Smooth muscle cell (in vitro differentiated cells): Measurements from ENCODE around the gene RFTN1. TPM values are rescaled to one million over a fixed set of nuclear protein-coding genes. Genes with fewer than 3 reads are reported as not detected.
A peak's percentile ranks its signal among the peaks of the same experiment; 100 is the strongest.

Experiments used
- DNase-seq: peaks from one replicate; lab custom pipeline; 2025; ENCODE audit not compliant: unreplicated experiment; lab: John Stamatoyannopoulos, UW
- H2AFZ ChIP-seq: fragments of 200-600 bp; sonication (generic); 2 replicates; pipeline ENCODE4 v1.6.0; 2016; ENCODE audit warnings: antibody characterized with exemption, low read depth, mild to moderate bottlenecking
- H3F3A ChIP-seq: fragments of 200-600 bp; sonication (generic); 2 replicates; pipeline ENCODE4 v1.6.0; 2017; ENCODE audit warnings: antibody characterized with exemption, low read depth
- H3K27ac ChIP-seq: fragments of 200-600 bp; sonication (generic); 2 replicates; pipeline ENCODE4 v1.5.1; 2016; ENCODE audit warnings: low read depth, mild to moderate bottlenecking
- H3K27me3 ChIP-seq: fragments of 200-600 bp; sonication (generic); 2 replicates; pipeline ENCODE4 v1.6.1; 2016; ENCODE audit warnings: low read depth, mild to moderate bottlenecking
- H3K36me3 ChIP-seq: fragments of 200-600 bp; sonication (generic); 2 replicates; pipeline ENCODE4 v1.5.1; 2016; ENCODE audit warnings: low read depth
- H3K4me1 ChIP-seq: fragments of 200-600 bp; sonication (generic); 2 replicates; pipeline ENCODE4 v1.5.1; 2016; ENCODE audit warnings: low read depth
- H3K4me2 ChIP-seq: fragments of 200-600 bp; sonication (generic); 2 replicates; pipeline ENCODE4 v1.6.0; 2016; ENCODE audit warnings: mild to moderate bottlenecking
- H3K4me3 ChIP-seq: fragments of 200-600 bp; sonication (generic); 2 replicates; pipeline ENCODE4 v1.5.1; 2016; ENCODE audit warnings: mild to moderate bottlenecking
- H3K79me2 ChIP-seq: fragments of 200-600 bp; sonication (generic); 2 replicates; pipeline ENCODE4 v1.6.0; 2016; ENCODE audit warnings: low read depth, mild to moderate bottlenecking
- H3K9ac ChIP-seq: fragments of 200-600 bp; sonication (generic); 2 replicates; pipeline ENCODE4 v1.6.0; 2016; ENCODE audit warnings: low read depth
- H3K9me3 ChIP-seq: fragments of 200-600 bp; sonication (generic); replicated peaks from 2 replicates; pipeline ENCODE4 v1.5.1; 2016; ENCODE audit warnings: low read depth
- H4K20me1 ChIP-seq: fragments of 200-600 bp; sonication (generic); 2 replicates; pipeline ENCODE4 v1.6.0; 2016; ENCODE audit warnings: low read depth
- CTCF ChIP-seq: fragments of 200-600 bp; sonication (generic); IDR thresholded peaks from 2 replicates; pipeline ENCODE4 v1.5.1; 2017; ENCODE audit warnings: borderline replicate concordance, mild to moderate bottlenecking, antibody characterized with exemption; ENCODE audit not compliant: insufficient read depth, poor library complexity, severe bottlenecking
- WGBS: methylation state at CpG from one replicate; pipeline ENCODE4 v1.1.7; 2016; ENCODE audit warnings: low lambda C conversion rate; 5-methylcytosine and 5-hydroxymethylcytosine counted together
- polyA plus RNA-seq: library from polyadenylated mRNA; unstranded; fragments of >200 nt; fragmentation: Nextera tagmentation; extraction: Ambion mirVana; gene quantifications from 2 replicates; pipeline ENCODE4 v1.2.1, GENCODE V29; 2016
- total RNA-seq: library from RNA; depleted of rRNA; stranded (reverse); fragments of >200 nt; gene quantifications from 2 replicates; pipeline ENCODE4 v1.2.3, GENCODE V29; 2014

Gene RFTN1
- total and polyA plus RNA-seq, 2 experiments from 2014 or later: 21.7 to 35.6 TPM

- Histone ChIP-seq H3K9ac (peak overlapping the region; percentile 84), H3K27ac (peak overlapping the region; percentile 78), H3K4me1 (peaks cover 3% of the 10 kb centered on the region), H2AFZ (peak overlapping the region; percentile 91), H3F3A (peaks cover 3% of the 10 kb centered on the region), H4K20me1 (peaks cover 8% of the 10 kb centered on the region), H3K27me3 (no peaks in the 10 kb centered on the region), H3K79me2 (peaks cover 37% of the 10 kb centered on the region), H3K36me3 (no peaks in the 10 kb centered on the region), H3K4me2 (peak overlapping the region; percentile 98), H3K4me3 (peak overlapping the region; percentile 75), H3K9me3 (no peaks in the 10 kb centered on the region)
- peak; percentile 23 for DNase-seq
- WGBS: 39% methylated on average over 11 of the region's 11 CpGs
- no peak for TF ChIP-seq CTCF
Observed at GRCh38 chr3:16511681-16512434, 1.6 kb downstream of the RFTN1 start.

GRCh38 chr3:16510620-16511319 is 2.7 kb downstream of the RFTN1 start:
- no peak for DNase-seq
- Histone ChIP-seq H3K27me3 (no peaks in the 10 kb centered on the region), H3K4me2 (peak overlapping the region; percentile 98), H3K27ac (peak overlapping the region; percentile 78), H3K36me3 (no peaks in the 10 kb centered on the region), H2AFZ (no peak overlapping the region), H3K4me3 (no peak overlapping the region), H3K79me2 (peaks cover 42% of the 10 kb centered on the region), H3K4me1 (peaks cover 3% of the 10 kb centered on the region), H3F3A (peaks cover 3% of the 10 kb centered on the region), H4K20me1 (peaks cover 19% of the 10 kb centered on the region), H3K9me3 (no peaks in the 10 kb centered on the region), H3K9ac (no peak overlapping the region)
- WGBS: 94% methylated on average over 3 of the region's 3 CpGs
- TF ChIP-seq CTCF: no peak

- TF ChIP-seq CTCF: no peak
- peaks cover 27% of the 10 kb centered on the region for H4K20me1 ChIP-seq
- H3K27me3 ChIP-seq: no peaks in the 10 kb centered on the region
- H3K4me2 ChIP-seq: no peak overlapping the region
- peaks cover 42% of the 10 kb centered on the region for H3K79me2 ChIP-seq
- no peaks in the 10 kb centered on the region for H3K9me3 ChIP-seq
- peaks cover 3% of the 10 kb centered on the region for H3K4me1 ChIP-seq
- WGBS: 89% methylated on average over 10 of the region's 10 CpGs
- no peak overlapping the region for H2AFZ ChIP-seq
- no peak overlapping the region for H3K4me3 ChIP-seq
- no peak overlapping the region for H3K27ac ChIP-seq
- H3F3A ChIP-seq: peaks cover 3% of the 10 kb centered on the region
- no peaks in the 10 kb centered on the region for H3K36me3 ChIP-seq
- no peak overlapping the region for H3K9ac ChIP-seq
- DNase-seq: no peak
Observed at GRCh38 chr3:16509721-16510619, 3.5 kb downstream of the RFTN1 start.
